Panc1 (cell line): ENCODE data around the gene SLC6A20. TPM values are rescaled to one million over a fixed set of nuclear protein-coding genes. Genes with fewer than 3 reads are reported as not detected.

Experiments used
- ATAC-seq: fragments of 200-7000 bp; cut with Tn5 transposase; 2 replicates; pipeline ENCODE4 v1.9.1; 2020; ENCODE audit warnings: mild to moderate bottlenecking, moderate library complexity
- BruUV-seq: library from RNA; stranded (reverse); fragments of 400-500 nt; replicated peaks from 2 replicates; lab custom pipeline; 2021; lab: Mats Ljungman, UMichigan
- CTCF ChIA-PET: fragments of 300-600 bp; sonication (Branson Sonifier 250); formaldehyde crosslinking; loops from one replicate; lab custom pipeline; 2022; ENCODE audit warnings: antibody characterized with exemption; lab: Charles Lee
- POLR2A ChIA-PET: fragments of 300-600 bp; sonication (Branson Sonifier 250); formaldehyde crosslinking; loops from one replicate; lab custom pipeline; 2022; ENCODE audit warnings: antibody characterized with exemption; lab: Charles Lee
- DNase-seq: peaks from one replicate; pipeline ENCODE4 v3.0.0-alpha.2; 2010; ENCODE audit warnings: low read depth, low spot score
- H3K27ac ChIP-seq: 2 replicates; pipeline ENCODE4 v1.5.1; 2011; ENCODE audit warnings: mild to moderate bottlenecking, low read length, inconsistent platforms
- H3K27me3 ChIP-seq: fragments of 200-500 bp; sonication (Bioruptor generic); 2 replicates; pipeline ENCODE4 v1.6.0; 2014; ENCODE audit warnings: low read length, inconsistent platforms; ENCODE audit not compliant: control insufficient read depth, insufficient read depth
- H3K36me3 ChIP-seq: fragments of 200-500 bp; sonication (Bioruptor generic); 2 replicates; pipeline ENCODE4 v1.5.1; 2014; ENCODE audit warnings: inconsistent platforms, mild to moderate bottlenecking, low read length, moderate library complexity; ENCODE audit not compliant: control insufficient read depth, insufficient read depth
- H3K4me1 ChIP-seq: 2 replicates; pipeline ENCODE4 v1.5.1; 2011; ENCODE audit warnings: inconsistent platforms, mild to moderate bottlenecking, low read length, moderate library complexity; ENCODE audit not compliant: control insufficient read depth, insufficient read depth
- H3K4me3 ChIP-seq, 2 experiments: 2 replicates each; pipeline ENCODE4 v1.5.1; 2011 to 2012; ENCODE audit warnings: low read depth in 2 of 2, low read length in 2 of 2, mild to moderate bottlenecking in 2 of 2, inconsistent platforms in 1 of 2, moderate library complexity in 1 of 2
- H3K9me3 ChIP-seq: fragments of 200-500 bp; sonication (Bioruptor generic); 2 replicates; pipeline ENCODE4 v1.5.1; 2014; ENCODE audit warnings: low read depth, mild to moderate bottlenecking, inconsistent platforms, low read length, moderate library complexity; ENCODE audit not compliant: control insufficient read depth, insufficient read depth
- POLR2AphosphoS5 ChIP-seq: IDR thresholded peaks from 2 replicates; pipeline ENCODE4 v1.6.1; 2012; ENCODE audit warnings: mild to moderate bottlenecking, low read depth, low read length, moderate library complexity
- REST ChIP-seq, 2 experiments: IDR thresholded peaks; 2 replicates each; pipeline ENCODE4 v1.6.1; 2011 to 2012; ENCODE audit warnings: low read depth in 2 of 2, control low read depth in 1 of 2, low read length in 1 of 2, mild to moderate bottlenecking in 1 of 2, moderate library complexity in 1 of 2; ENCODE audit not compliant: insufficient read depth in 1 of 2
- SIN3A ChIP-seq: IDR thresholded peaks from 2 replicates; pipeline ENCODE4 v1.6.1; 2012; ENCODE audit warnings: low read depth, mild to moderate bottlenecking, low read length, moderate library complexity, borderline replicate concordance; ENCODE audit not compliant: insufficient read depth
- TCF7L2 ChIP-seq: IDR thresholded peaks from 2 replicates; pipeline ENCODE4 v1.6.1; 2011; ENCODE audit warnings: mild to moderate bottlenecking, low read depth, low read length, inconsistent platforms
- in situ Hi-C: cut with HindIII; loops from 2 replicates; pipeline ENCODE4 v1.10.0; 2016; ENCODE audit warnings: low sequenced_read_pairs, low pct_unique_long_range_greater_than_20kb
- intact Hi-C: fragments of 100-400 bp; cut with micrococcal nuclease; formaldehyde crosslinking; loops from one replicate; pipeline ENCODE4 v1.10.0; 2022; ENCODE audit not compliant: unreplicated experiment
- total RNA-seq: library from RNA; stranded (reverse); gene quantifications from one replicate; pipeline ENCODE4 v1.2.1, GENCODE V29; 2021; ENCODE audit not compliant: unreplicated experiment
- TF ChIP-seq, protein P1 (sequence below): fragments of 450-650 bp; IDR thresholded peaks from 2 replicates; pipeline ENCODE4 v1.5.1; 2017; ENCODE audit warnings: mild to moderate bottlenecking

The SLC6A20 gene
- total RNA-seq, 1 experiment from 2014 or later: 0.28 TPM

GRCh38 chr3:45789235-45789812, 7.0 kb downstream of the SLC6A20 start:
- BruUV-seq: no TSS peak
- Histone ChIP-seq H3K4me3 (no peak overlapping the region), H3K27me3 (no peaks in the 10 kb centered on the region; the same call in 1 of the 2 replicates), H3K4me1 (no peaks in the 10 kb centered on the region), H3K9me3 (no peaks in the 10 kb centered on the region), H3K36me3 (no peaks in the 10 kb centered on the region), H3K27ac (no peak overlapping the region)
- POLR2A ChIA-PET: no interaction called here
- TF ChIP-seq SIN3A: no peak
- TF ChIP-seq, protein P1, sequence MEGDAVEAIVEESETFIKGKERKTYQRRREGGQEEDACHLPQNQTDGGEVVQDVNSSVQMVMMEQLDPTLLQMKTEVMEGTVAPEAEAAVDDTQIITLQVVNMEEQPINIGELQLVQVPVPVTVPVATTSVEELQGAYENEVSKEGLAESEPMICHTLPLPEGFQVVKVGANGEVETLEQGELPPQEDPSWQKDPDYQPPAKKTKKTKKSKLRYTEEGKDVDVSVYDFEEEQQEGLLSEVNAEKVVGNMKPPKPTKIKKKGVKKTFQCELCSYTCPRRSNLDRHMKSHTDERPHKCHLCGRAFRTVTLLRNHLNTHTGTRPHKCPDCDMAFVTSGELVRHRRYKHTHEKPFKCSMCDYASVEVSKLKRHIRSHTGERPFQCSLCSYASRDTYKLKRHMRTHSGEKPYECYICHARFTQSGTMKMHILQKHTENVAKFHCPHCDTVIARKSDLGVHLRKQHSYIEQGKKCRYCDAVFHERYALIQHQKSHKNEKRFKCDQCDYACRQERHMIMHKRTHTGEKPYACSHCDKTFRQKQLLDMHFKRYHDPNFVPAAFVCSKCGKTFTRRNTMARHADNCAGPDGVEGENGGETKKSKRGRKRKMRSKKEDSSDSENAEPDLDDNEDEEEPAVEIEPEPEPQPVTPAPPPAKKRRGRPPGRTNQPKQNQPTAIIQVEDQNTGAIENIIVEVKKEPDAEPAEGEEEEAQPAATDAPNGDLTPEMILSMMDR: no peak
- no peak for TF ChIP-seq POLR2AphosphoS5
- no peak for TF ChIP-seq TCF7L2
- no peak for TF ChIP-seq REST (IDR thresholded peaks at IDR 0.05; ENCODE audit: insufficient read depth in 1 of 2, low read depth in 2 of 2, low read length in 1 of 2)
- intact Hi-C loops (no loop called here), in situ Hi-C loops (no loop called here)
- ATAC-seq (no peak), DNase-seq (no peak)
- CTCF ChIA-PET: no interaction called here

DNA sequence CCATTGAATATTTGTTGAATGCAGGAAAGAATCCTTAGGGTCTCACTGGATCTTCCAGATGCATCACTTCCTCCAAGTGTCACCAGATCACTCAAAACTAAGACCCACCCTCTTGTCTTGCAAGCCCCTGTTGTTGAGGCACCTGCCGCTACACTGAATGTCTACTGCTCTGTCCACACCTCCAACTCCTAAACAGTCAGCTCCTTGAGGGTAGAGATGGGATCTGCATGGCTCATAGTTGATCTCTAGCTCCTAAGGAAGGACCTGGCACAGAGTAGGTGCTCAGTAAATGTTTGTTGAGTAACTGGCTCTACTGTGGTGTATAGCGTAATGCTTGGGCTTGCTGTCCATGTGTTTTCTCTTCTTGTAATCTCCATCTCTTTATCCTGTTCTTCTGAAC, 8.8 kb downstream of the SLC6A20 start:
- no peak for DNase-seq
- H3K27ac ChIP-seq: no peak overlapping the region
- intact Hi-C loops (no loop called here), in situ Hi-C loops (no loop called here)
- no peaks in the 10 kb centered on the region for H3K9me3 ChIP-seq
- H3K4me3 ChIP-seq: no peak overlapping the region
- H3K4me1 ChIP-seq: no peaks in the 10 kb centered on the region
- ChIA-PET POLR2A (no interaction called here), CTCF (no interaction called here)
- H3K36me3 ChIP-seq: no peaks in the 10 kb centered on the region
- ATAC-seq: no peak
- no peak for TF ChIP-seq TCF7L2
- no peak for TF ChIP-seq REST (IDR thresholded peaks at IDR 0.05; ENCODE audit: insufficient read depth in 1 of 2, low read depth in 2 of 2, low read length in 1 of 2)
- TF ChIP-seq SIN3A: no peak
- TF ChIP-seq POLR2AphosphoS5: no peak
- TF ChIP-seq, protein P1: no peak
- no peaks in the 10 kb centered on the region for H3K27me3 ChIP-seq
- BruUV-seq: no TSS peak
